ENCODE data around the gene BMPR1A. TPM values are rescaled to one million over a fixed set of nuclear protein-coding genes. Genes with fewer than 3 reads are reported as not detected.

Gene BMPR1A
- total RNA-seq, 1 experiment from 2014 or later: 42.6 TPM

DNA sequence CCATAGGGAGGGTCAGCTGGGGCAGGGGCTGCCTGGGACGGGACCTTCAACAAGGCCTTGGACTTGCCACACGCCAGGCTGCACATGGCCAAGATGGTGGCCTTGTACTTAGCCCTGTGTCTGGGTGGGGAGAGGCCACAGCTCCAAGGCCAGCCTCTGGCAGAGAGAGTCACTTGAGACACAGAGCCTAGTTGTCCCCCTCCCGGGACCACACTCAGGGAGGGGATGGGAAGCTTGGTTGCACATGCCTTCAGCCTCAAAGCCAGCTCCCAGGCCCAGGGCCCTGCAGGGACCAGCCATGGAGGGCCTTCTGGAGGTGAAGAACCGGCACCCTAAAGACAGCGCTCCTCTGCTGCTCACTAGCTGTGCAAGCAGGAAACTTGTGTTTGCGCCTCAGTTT, 184.3 kb downstream of the BMPR1A start:
- Histone ChIP-seq H3K36me3 (ENCODE audit: control insufficient read depth in 1 of 2, insufficient read depth in 2 of 2, low read length in 2 of 2) (no peaks in the 10 kb centered on the region), H3K9me3 (ENCODE audit: control insufficient read depth in 1 of 2, insufficient read depth in 1 of 2, low read depth in 1 of 2, low read length in 2 of 2) (no peaks in the 10 kb centered on the region), H2AFZ (ENCODE audit: low read depth, low read length, poor library complexity, severe bottlenecking) (no peak overlapping the region), H4K20me1 (ENCODE audit: insufficient read depth) (no peaks in the 10 kb centered on the region), H3K27me3 (ENCODE audit: insufficient read depth, low read length) (no peaks in the 10 kb centered on the region), H3K79me2 (ENCODE audit: insufficient read depth, low read length) (no peaks in the 10 kb centered on the region), H3K9ac (ENCODE audit: low read length) (no peak overlapping the region), H3K4me1 (ENCODE audit: control insufficient read depth in 1 of 2, insufficient read depth in 2 of 2, low read length in 2 of 2) (peaks cover 0 to 24% of the 10 kb centered on the region in 2 experiments; a peak in 3 of 4 replicates), H3K9me2 (ENCODE audit: insufficient read depth) (no peaks in the 10 kb centered on the region), H3K27ac (ENCODE audit: low read depth, low read length) (no peak overlapping the region), H3K4me3 (replicated peaks in 1 of 2; ENCODE audit: low read depth in 1 of 2, low read length in 2 of 2) (no peak overlapping the region), H3K4me2 (ENCODE audit: low read length) (no peak overlapping the region)
- no peak for TF ChIP-seq POLR2AphosphoS5 (IDR thresholded peaks at IDR 0.05; ENCODE audit: low read depth, low read length)
- no peak for TF ChIP-seq CBX3 (IDR thresholded peaks at IDR 0.05; ENCODE audit: low read depth)
- TF ChIP-seq SIN3A (IDR thresholded peaks at IDR 0.05; ENCODE audit: low read depth): no peak
- no peak for TF ChIP-seq POLR2A (IDR thresholded peaks at IDR 0.05; ENCODE audit: borderline replicate concordance, extremely low read depth, insufficient read depth, insufficient read length)
- TF ChIP-seq ELF1 (IDR thresholded peaks at IDR 0.05; ENCODE audit: borderline replicate concordance, low read depth): no peak
- ChIA-PET CTCF (interaction anchor here (0.9 to 2.3 kb wide), 2 partner anchors 20 to 27 kb away, joined by 3 to 10 read pairs; partner anchors contain the start of gene ADIRF), POLR2A (no interaction called here), RAD21 (ENCODE audit: low non-redundant PET in 1 of 2, low total read pairs in 2 of 2, uncharacterized antibody in 2 of 2, unreplicated experiment in 2 of 2) (no interaction called here)
- DNase-seq (ENCODE audit: low read depth, low spot score): no peak
- no TSS peak for BruUV-seq (replicated peaks)
- ATAC-seq: no peak
- intact Hi-C loops (cut with micrococcal nuclease): no loop called here

- no peak for TF ChIP-seq ELF1 (IDR thresholded peaks at IDR 0.05; ENCODE audit: borderline replicate concordance, low read depth)
- TF ChIP-seq, protein P1, sequence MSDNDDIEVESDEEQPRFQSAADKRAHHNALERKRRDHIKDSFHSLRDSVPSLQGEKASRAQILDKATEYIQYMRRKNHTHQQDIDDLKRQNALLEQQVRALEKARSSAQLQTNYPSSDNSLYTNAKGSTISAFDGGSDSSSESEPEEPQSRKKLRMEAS (IDR thresholded peaks at IDR 0.05): 0 out of 2 replicates have a peak, but pooled peaks have one; percentile 27
- ChIA-PET CTCF (interaction anchor here (0.7 to 2.3 kb wide), 2 partner anchors 20 to 42 kb away, joined by 3 to 10 read pairs; no protein-coding TSS in a partner anchor), POLR2A (interaction anchor here (1.0 kb wide), 1 partner anchor 25 kb away, joined by 3 read pairs; no protein-coding TSS in a partner anchor), RAD21 (ENCODE audit: low non-redundant PET in 1 of 2, low total read pairs in 2 of 2, uncharacterized antibody in 2 of 2, unreplicated experiment in 2 of 2) (no interaction called here)
- DNase-seq (ENCODE audit: low read depth, low spot score) (no peak), ATAC-seq (no peak)
- H3K4me2 ChIP-seq (ENCODE audit: low read length): no peak overlapping the region
- H3K79me2 ChIP-seq (ENCODE audit: insufficient read depth, low read length): no peaks in the 10 kb centered on the region
- H3K9me2 ChIP-seq (ENCODE audit: insufficient read depth): no peaks in the 10 kb centered on the region
- H3K27ac ChIP-seq (ENCODE audit: low read depth, low read length): no peak overlapping the region
- H3K4me3 ChIP-seq (replicated peaks in 1 of 2; ENCODE audit: low read depth in 1 of 2, low read length in 2 of 2): no peak overlapping the region
- H2AFZ ChIP-seq (ENCODE audit: low read depth, low read length, poor library complexity, severe bottlenecking): no peak overlapping the region
- H3K27me3 ChIP-seq (ENCODE audit: insufficient read depth, low read length): no peaks in the 10 kb centered on the region
- H3K4me1 ChIP-seq (ENCODE audit: control insufficient read depth in 1 of 2, insufficient read depth in 2 of 2, low read length in 2 of 2): peaks cover 0 to 27% of the 10 kb centered on the region in 2 experiments; a peak in 3 of 4 replicates
- no peaks in the 10 kb centered on the region for H3K36me3 ChIP-seq (ENCODE audit: control insufficient read depth in 1 of 2, insufficient read depth in 2 of 2, low read length in 2 of 2)
- H4K20me1 ChIP-seq (ENCODE audit: insufficient read depth): no peaks in the 10 kb centered on the region
- H3K9me3 ChIP-seq (ENCODE audit: control insufficient read depth in 1 of 2, insufficient read depth in 1 of 2, low read depth in 1 of 2, low read length in 2 of 2): no peaks in the 10 kb centered on the region
- intact Hi-C loops (cut with micrococcal nuclease): no loop called here
- BruUV-seq (replicated peaks): no TSS peak
- no peak overlapping the region for H3K9ac ChIP-seq (ENCODE audit: low read length)
Observed at GRCh38 chr10:86941426-86941825, 185.0 kb downstream of the BMPR1A start.
